GM23338 (cell line): Measurements from ENCODE around the gene PCYT1A. TPM values are rescaled to one million over a fixed set of nuclear protein-coding genes. Genes with fewer than 3 reads are reported as not detected.

Experiments
- ATAC-seq: fragments of 200-7000 bp; cut with Tn5 transposase; 3 replicates; pipeline ENCODE4 v1.9.1; 2020
- DNase-seq: peaks from one replicate; pipeline ENCODE4 v3.0.0-alpha.2; 2015; ENCODE audit warnings: low spot score
- H2AFZ ChIP-seq: fragments of 200-600 bp; sonication (generic); 2 replicates; pipeline ENCODE4 v1.8.0; 2016; ENCODE audit warnings: antibody characterized with exemption, mild to moderate bottlenecking, moderate library complexity
- H3F3A ChIP-seq: fragments of 200-600 bp; sonication (generic); replicated peaks from 2 replicates; pipeline ENCODE4 v1.8.0; 2017; ENCODE audit warnings: antibody characterized with exemption, mixed run types, low read depth
- H3K27ac ChIP-seq: fragments of 200-600 bp; sonication (generic); 2 replicates; pipeline ENCODE4 v1.6.1; 2016; ENCODE audit warnings: low read depth
- H3K27me3 ChIP-seq: fragments of 200-600 bp; sonication (generic); 2 replicates; pipeline ENCODE4 v1.8.0; 2016; ENCODE audit warnings: mild to moderate bottlenecking, mixed run types, moderate library complexity; ENCODE audit not compliant: insufficient read depth
- H3K36me3 ChIP-seq: fragments of 200-600 bp; sonication (generic); 2 replicates; pipeline ENCODE4 v1.8.0; 2016; ENCODE audit warnings: mild to moderate bottlenecking; ENCODE audit not compliant: insufficient read depth
- H3K4me1 ChIP-seq: fragments of 200-600 bp; sonication (generic); 2 replicates; pipeline ENCODE4 v1.8.0; 2016; ENCODE audit warnings: mild to moderate bottlenecking, moderate library complexity; ENCODE audit not compliant: insufficient read depth
- H3K4me2 ChIP-seq: fragments of 200-600 bp; sonication (generic); 2 replicates; pipeline ENCODE4 v1.7.1; 2017; ENCODE audit warnings: mixed run types
- H3K4me3 ChIP-seq: fragments of 200-600 bp; sonication (generic); 2 replicates; pipeline ENCODE4 v1.6.1; 2016; ENCODE audit warnings: mixed run types
- H3K79me2 ChIP-seq: fragments of 200-600 bp; sonication (generic); replicated peaks from 2 replicates; pipeline ENCODE4 v1.8.0; 2017; ENCODE audit warnings: mild to moderate bottlenecking; ENCODE audit not compliant: insufficient read depth
- H3K9me2 ChIP-seq: fragments of 200-600 bp; sonication (generic); 2 replicates; pipeline ENCODE4 v1.8.0; 2017; ENCODE audit not compliant: insufficient read depth
- H4K20me1 ChIP-seq: fragments of 200-600 bp; sonication (generic); replicated peaks from 2 replicates; pipeline ENCODE4 v1.8.0; 2017; ENCODE audit warnings: mild to moderate bottlenecking; ENCODE audit not compliant: insufficient read depth
- H3K27ac Mint-ChIP-seq: 2 replicates; pipeline ENCODE4 v1.8.0; 2020; ENCODE audit warnings: inconsistent platforms, mild to moderate bottlenecking, moderate library complexity, mixed read lengths
- H3K27me3 Mint-ChIP-seq: 3 replicates; pipeline ENCODE4 v1.8.0; 2022; ENCODE audit warnings: low read depth, mild to moderate bottlenecking, moderate library complexity, mixed read lengths, inconsistent platforms; ENCODE audit not compliant: insufficient read depth, poor library complexity
- H3K36me3 Mint-ChIP-seq: 3 replicates; pipeline ENCODE4 v1.8.0; 2021; ENCODE audit warnings: low read depth, mild to moderate bottlenecking, inconsistent platforms, moderate library complexity, mixed read lengths
- H3K4me1 Mint-ChIP-seq: 3 replicates; pipeline ENCODE4 v1.8.0; 2020; ENCODE audit warnings: mild to moderate bottlenecking, inconsistent platforms, mixed read lengths
- H3K4me3 Mint-ChIP-seq: 3 replicates; pipeline ENCODE4 v1.8.0; 2021; ENCODE audit warnings: moderate library complexity, mild to moderate bottlenecking, inconsistent platforms, mixed read lengths
- H3K9me3 Mint-ChIP-seq: 3 replicates; pipeline ENCODE4 v1.8.0; 2020; ENCODE audit warnings: moderate library complexity, mild to moderate bottlenecking, inconsistent platforms, mixed read lengths
- CREB1 ChIP-seq: fragments of 250-450 bp; sonication (Bioruptor Pico); IDR thresholded peaks from 2 replicates; pipeline ENCODE4 v1.5.0; 2020; ENCODE audit warnings: low read depth, mild to moderate bottlenecking, moderate library complexity
- EZH2phosphoT487 ChIP-seq: fragments of 200-600 bp; sonication (generic); IDR thresholded peaks from one replicate; pipeline ENCODE4 v1.8.1; 2018; ENCODE audit warnings: antibody characterized with exemption; ENCODE audit not compliant: unreplicated experiment
- JUNB ChIP-seq: IDR thresholded peaks from one replicate; pipeline ENCODE4 v1.6.1; 2016; ENCODE audit warnings: antibody characterized with exemption; ENCODE audit not compliant: unreplicated experiment
- NANOG ChIP-seq: IDR thresholded peaks from 2 replicates; pipeline ENCODE4 v1.6.1; 2016; ENCODE audit warnings: antibody characterized with exemption, borderline replicate concordance
- POLR2AphosphoS5 ChIP-seq: IDR thresholded peaks from 2 replicates; pipeline ENCODE4 v1.6.1; 2016; ENCODE audit warnings: antibody characterized with exemption, low read depth
- ZNF114 ChIP-seq: fragments of 250-450 bp; sonication (Bioruptor Pico); IDR thresholded peaks from 2 replicates; pipeline ENCODE4 v1.5.0; 2020; ENCODE audit warnings: mild to moderate bottlenecking, moderate library complexity
- polyA plus RNA-seq: library from polyadenylated mRNA; unstranded; fragments of >200 nt; fragmentation: Nextera tagmentation; extraction: Ambion mirVana; gene quantifications from 2 replicates; pipeline ENCODE4 v1.2.1, GENCODE V29; 2016
- total RNA-seq: library from RNA; depleted of rRNA; stranded (reverse); fragments of >200 nt; shearing (Covaris generic); gene quantifications from 2 replicates; pipeline ENCODE4 v1.2.3, GENCODE V29; 2014
- TF ChIP-seq, protein P1 (sequence below): IDR thresholded peaks from one replicate; pipeline ENCODE4 v1.6.1; 2018; ENCODE audit warnings: antibody characterized with exemption; ENCODE audit not compliant: unreplicated experiment
- TF ChIP-seq, protein P2 (sequence below), 2 experiments: fragments of 200-600 bp in 1 of 2; sonication (generic) in 1 of 2; conservative IDR thresholded peaks; 2 replicates each; pipeline versions ENCODE4 v1.5.1 to v1.6.1; 2016 to 2017; ENCODE audit warnings: antibody characterized with exemption in 2 of 2, low read depth in 2 of 2, mild to moderate bottlenecking in 2 of 2, moderate library complexity in 1 of 2
- TF ChIP-seq, protein P3 (sequence below): fragments of 250-450 bp; sonication (Bioruptor Pico); IDR thresholded peaks from 2 replicates; pipeline ENCODE4 v1.5.0; 2020; ENCODE audit warnings: mild to moderate bottlenecking, moderate library complexity

Gene PCYT1A
- total and polyA plus RNA-seq, 2 experiments from 2014 or later: 11.6 to 35.8 TPM

DNA sequence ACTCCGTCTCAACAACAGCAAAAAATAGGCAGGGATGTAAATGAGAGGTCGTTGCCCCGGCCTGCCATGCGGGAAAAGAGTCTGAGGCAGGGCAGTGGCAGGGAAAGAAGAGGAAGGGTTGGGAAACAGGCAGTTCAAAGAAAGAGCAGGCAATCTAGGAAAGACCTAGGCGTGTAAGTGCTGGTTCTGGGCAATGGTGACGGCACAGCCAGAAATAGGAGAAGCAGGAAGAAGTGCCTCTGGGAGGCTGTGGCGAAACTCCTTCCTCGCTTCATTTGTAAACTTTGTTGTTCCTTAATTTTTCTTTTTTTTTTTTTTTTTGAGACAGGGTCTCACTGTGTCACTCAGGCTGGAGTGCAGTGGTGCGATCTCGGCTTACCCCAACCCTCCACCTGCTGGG, 66.9 kb downstream of the PCYT1A start:
- H3K79me2 ChIP-seq: no peaks in the 10 kb centered on the region
- no peak for DNase-seq
- H3K4me1 ChIP-seq: peaks cover 7% of the 10 kb centered on the region; the same call in 1 of the 2 replicates
- TF ChIP-seq JUNB (no peak), NANOG (no peak), CREB1 (CRISPR knock-in tag) (no peak), POLR2AphosphoS5 (no peak), EZH2phosphoT487 (no peak), ZNF114 (CRISPR knock-in tag) (no peak)
- TF ChIP-seq, protein P1, sequence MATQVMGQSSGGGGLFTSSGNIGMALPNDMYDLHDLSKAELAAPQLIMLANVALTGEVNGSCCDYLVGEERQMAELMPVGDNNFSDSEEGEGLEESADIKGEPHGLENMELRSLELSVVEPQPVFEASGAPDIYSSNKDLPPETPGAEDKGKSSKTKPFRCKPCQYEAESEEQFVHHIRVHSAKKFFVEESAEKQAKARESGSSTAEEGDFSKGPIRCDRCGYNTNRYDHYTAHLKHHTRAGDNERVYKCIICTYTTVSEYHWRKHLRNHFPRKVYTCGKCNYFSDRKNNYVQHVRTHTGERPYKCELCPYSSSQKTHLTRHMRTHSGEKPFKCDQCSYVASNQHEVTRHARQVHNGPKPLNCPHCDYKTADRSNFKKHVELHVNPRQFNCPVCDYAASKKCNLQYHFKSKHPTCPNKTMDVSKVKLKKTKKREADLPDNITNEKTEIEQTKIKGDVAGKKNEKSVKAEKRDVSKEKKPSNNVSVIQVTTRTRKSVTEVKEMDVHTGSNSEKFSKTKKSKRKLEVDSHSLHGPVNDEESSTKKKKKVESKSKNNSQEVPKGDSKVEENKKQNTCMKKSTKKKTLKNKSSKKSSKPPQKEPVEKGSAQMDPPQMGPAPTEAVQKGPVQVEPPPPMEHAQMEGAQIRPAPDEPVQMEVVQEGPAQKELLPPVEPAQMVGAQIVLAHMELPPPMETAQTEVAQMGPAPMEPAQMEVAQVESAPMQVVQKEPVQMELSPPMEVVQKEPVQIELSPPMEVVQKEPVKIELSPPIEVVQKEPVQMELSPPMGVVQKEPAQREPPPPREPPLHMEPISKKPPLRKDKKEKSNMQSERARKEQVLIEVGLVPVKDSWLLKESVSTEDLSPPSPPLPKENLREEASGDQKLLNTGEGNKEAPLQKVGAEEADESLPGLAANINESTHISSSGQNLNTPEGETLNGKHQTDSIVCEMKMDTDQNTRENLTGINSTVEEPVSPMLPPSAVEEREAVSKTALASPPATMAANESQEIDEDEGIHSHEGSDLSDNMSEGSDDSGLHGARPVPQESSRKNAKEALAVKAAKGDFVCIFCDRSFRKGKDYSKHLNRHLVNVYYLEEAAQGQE: no peak
- TF ChIP-seq, protein P2, sequence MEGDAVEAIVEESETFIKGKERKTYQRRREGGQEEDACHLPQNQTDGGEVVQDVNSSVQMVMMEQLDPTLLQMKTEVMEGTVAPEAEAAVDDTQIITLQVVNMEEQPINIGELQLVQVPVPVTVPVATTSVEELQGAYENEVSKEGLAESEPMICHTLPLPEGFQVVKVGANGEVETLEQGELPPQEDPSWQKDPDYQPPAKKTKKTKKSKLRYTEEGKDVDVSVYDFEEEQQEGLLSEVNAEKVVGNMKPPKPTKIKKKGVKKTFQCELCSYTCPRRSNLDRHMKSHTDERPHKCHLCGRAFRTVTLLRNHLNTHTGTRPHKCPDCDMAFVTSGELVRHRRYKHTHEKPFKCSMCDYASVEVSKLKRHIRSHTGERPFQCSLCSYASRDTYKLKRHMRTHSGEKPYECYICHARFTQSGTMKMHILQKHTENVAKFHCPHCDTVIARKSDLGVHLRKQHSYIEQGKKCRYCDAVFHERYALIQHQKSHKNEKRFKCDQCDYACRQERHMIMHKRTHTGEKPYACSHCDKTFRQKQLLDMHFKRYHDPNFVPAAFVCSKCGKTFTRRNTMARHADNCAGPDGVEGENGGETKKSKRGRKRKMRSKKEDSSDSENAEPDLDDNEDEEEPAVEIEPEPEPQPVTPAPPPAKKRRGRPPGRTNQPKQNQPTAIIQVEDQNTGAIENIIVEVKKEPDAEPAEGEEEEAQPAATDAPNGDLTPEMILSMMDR (conservative IDR thresholded peaks at IDR 0.05; ENCODE audit: low read depth in 2 of 2): no peak
- TF ChIP-seq, protein P3, sequence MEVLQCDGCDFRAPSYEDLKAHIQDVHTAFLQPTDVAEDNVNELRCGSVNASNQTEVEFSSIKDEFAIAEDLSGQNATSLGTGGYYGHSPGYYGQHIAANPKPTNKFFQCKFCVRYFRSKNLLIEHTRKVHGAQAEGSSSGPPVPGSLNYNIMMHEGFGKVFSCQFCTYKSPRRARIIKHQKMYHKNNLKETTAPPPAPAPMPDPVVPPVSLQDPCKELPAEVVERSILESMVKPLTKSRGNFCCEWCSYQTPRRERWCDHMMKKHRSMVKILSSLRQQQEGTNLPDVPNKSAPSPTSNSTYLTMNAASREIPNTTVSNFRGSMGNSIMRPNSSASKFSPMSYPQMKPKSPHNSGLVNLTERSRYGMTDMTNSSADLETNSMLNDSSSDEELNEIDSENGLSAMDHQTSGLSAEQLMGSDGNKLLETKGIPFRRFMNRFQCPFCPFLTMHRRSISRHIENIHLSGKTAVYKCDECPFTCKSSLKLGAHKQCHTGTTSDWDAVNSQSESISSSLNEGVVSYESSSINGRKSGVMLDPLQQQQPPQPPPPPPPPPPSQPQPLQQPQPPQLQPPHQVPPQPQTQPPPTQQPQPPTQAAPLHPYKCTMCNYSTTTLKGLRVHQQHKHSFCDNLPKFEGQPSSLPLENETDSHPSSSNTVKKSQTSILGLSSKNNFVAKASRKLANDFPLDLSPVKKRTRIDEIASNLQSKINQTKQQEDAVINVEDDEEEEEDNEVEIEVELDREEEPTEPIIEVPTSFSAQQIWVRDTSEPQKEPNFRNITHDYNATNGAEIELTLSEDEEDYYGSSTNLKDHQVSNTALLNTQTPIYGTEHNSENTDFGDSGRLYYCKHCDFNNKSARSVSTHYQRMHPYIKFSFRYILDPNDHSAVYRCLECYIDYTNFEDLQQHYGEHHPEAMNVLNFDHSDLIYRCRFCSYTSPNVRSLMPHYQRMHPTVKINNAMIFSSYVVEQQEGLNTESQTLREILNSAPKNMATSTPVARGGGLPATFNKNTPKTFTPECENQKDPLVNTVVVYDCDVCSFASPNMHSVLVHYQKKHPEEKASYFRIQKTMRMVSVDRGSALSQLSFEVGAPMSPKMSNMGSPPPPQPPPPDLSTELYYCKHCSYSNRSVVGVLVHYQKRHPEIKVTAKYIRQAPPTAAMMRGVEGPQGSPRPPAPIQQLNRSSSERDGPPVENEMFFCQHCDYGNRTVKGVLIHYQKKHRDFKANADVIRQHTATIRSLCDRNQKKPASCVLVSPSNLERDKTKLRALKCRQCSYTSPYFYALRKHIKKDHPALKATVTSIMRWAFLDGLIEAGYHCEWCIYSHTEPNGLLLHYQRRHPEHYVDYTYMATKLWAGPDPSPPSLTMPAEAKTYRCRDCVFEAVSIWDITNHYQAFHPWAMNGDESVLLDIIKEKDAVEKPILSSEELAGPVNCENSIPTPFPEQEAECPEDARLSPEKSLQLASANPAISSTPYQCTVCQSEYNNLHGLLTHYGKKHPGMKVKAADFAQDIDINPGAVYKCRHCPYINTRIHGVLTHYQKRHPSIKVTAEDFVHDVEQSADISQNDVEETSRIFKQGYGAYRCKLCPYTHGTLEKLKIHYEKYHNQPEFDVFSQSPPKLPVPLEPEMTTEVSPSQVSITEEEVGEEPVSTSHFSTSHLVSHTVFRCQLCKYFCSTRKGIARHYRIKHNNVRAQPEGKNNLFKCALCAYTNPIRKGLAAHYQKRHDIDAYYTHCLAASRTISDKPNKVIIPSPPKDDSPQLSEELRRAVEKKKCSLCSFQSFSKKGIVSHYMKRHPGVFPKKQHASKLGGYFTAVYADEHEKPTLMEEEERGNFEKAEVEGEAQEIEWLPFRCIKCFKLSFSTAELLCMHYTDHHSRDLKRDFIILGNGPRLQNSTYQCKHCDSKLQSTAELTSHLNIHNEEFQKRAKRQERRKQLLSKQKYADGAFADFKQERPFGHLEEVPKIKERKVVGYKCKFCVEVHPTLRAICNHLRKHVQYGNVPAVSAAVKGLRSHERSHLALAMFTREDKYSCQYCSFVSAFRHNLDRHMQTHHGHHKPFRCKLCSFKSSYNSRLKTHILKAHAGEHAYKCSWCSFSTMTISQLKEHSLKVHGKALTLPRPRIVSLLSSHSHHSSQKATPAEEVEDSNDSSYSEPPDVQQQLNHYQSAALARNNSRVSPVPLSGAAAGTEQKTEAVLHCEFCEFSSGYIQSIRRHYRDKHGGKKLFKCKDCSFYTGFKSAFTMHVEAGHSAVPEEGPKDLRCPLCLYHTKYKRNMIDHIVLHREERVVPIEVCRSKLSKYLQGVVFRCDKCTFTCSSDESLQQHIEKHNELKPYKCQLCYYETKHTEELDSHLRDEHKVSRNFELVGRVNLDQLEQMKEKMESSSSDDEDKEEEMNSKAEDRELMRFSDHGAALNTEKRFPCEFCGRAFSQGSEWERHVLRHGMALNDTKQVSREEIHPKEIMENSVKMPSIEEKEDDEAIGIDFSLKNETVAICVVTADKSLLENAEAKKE (CRISPR knock-in tag): no peak
- no peaks in the 10 kb centered on the region for H3K27me3 ChIP-seq
- H2AFZ ChIP-seq: no peak overlapping the region
- H3K27ac ChIP-seq: no peak overlapping the region
- no peaks in the 10 kb centered on the region for H3K9me2 ChIP-seq
- H3K4me2 ChIP-seq: no peak overlapping the region
- no peak overlapping the region for H3K4me3 Mint-ChIP-seq
- no peaks in the 10 kb centered on the region; the same call in 2 of the 3 replicates for H3K9me3 Mint-ChIP-seq
- H3K36me3 ChIP-seq: no peaks in the 10 kb centered on the region; the same call in 1 of the 2 replicates
- no peaks in the 10 kb centered on the region for H4K20me1 ChIP-seq
- peaks cover 19% of the 10 kb centered on the region for H3K4me1 Mint-ChIP-seq
- no peak for ATAC-seq
- H3K27me3 Mint-ChIP-seq: peaks cover 13% of the 10 kb centered on the region
- H3F3A ChIP-seq: peaks cover 11% of the 10 kb centered on the region
- H3K36me3 Mint-ChIP-seq: peaks cover 4% of the 10 kb centered on the region; the same call in 1 of the 3 replicates
- H3K4me3 ChIP-seq: no peak overlapping the region
- no peak overlapping the region for H3K27ac Mint-ChIP-seq
